CD1c-positive myeloid dendritic cell (primary cell): ENCODE results near the gene POLR1A.

Experiments used
- DNase-seq: peaks from one replicate; pipeline ENCODE4 v3.0.0-alpha.2; 2016; ENCODE audit errors: extremely low spot score

The POLR1A gene

DNA sequence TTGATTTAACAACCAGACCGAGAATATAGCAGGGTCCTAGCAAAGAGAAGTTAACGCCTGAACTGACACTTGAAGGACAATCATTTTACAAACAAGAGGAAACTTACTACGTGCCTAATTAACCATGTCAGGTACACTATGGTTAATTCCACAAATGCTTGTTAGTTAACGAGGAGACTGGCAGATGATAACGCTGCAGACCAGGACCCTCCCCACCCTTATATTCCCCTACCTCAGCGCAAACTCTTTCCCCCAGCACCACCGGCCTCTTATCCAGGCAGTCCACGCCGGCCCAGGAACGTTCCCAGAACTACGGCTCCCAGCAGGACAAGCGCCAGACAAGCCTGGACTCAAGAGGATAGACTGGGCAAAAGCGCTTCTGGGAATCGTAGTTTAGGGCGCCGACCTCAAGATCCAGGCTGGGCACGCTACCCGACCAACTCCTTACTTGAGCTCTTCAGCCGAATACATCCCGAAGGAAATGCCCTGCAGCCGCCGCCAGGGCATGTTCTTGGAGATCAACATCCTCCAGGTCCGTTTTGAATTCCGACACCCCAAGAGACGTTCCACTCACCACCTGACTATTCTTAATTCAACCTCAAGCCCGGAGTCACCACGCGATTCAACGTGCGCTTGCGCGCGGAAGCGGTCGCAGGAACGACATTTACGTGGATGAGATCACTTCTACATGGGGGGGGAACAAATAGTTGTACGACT is at the start of gene POLR1A:
Gene POLR1A, minus strand, starts transcription at position 635 of the 717 bp plus-strand sequence. Its CDS starts 110 bp downstream, at position 525.
- peak; percentile 95 for DNase-seq

DNA sequence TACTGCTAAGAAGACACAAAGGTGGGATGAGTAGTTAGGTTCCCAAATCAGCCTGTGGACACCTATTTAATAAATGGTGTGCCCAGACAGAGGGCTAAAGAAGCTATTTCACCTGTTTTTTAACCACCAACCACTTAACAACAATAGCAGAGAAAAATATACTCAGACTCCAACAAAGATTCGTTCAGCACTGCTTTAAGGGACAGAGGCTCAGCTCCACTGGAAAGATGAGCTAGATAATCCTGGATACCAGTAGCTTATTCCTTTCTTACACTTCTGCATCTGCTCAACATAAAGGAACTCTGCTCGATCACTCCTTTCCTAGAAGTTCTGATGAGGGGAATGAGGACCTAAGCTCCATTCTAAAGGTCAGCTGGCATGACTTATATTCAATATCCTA is 44.8 kb upstream of the POLR1A start:
- DNase-seq, result no peak

DNA sequence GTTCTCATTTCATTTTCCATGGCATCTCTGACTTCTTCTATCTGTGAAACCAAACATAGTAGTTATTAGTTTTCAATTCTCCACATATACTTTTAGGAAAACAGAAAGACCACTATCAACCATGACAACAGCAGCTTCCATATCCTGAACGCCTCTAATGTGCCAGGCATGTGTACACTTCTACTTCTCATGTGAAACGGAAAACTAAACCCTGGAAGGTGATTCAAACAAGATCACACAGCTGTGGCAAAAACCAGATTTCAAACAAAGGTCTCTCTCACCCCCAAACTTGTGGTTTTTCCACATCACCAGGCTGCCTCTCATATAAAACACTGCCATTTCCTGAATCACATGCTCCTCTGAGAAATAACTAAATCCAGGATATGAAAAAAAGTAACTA is 42.1 kb upstream of the POLR1A start:
- DNase-seq, result no peak

DNA sequence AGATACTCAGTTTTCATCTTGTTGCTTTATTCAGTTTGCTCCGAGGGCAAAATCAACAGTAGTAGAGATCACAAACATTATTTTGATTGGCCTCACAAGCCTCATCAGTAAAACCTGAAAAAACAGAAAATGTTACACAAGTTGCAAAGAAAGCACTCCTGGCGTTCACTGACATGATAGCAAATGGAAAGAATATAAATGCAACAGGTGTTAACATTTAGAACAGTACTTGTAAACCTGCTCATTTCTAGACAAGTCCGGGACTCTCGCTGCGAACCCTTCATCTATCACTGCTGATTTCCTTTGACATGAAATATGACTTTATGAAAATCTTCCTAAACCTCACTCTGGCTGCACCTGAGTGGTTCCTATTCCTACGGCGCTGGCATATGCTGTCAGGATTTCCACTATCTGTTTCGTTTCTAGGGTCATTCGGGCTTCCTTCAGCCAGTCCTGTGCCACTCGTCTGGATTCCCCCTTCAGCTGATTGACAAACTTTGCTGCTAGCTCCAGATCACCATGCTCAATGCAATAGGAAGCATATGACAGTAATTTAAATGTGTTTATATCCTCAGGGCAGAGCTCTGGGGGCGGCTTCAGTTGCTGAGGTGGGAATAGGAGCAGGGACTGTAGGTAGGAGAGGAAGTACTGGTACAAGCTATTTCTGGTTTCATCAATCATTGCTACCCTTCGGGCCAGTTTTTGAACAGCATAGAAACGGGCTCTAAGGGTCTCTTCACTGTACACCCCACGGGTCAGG is 38.4 kb upstream of the POLR1A start:
- DNase-seq, result no peak

DNA sequence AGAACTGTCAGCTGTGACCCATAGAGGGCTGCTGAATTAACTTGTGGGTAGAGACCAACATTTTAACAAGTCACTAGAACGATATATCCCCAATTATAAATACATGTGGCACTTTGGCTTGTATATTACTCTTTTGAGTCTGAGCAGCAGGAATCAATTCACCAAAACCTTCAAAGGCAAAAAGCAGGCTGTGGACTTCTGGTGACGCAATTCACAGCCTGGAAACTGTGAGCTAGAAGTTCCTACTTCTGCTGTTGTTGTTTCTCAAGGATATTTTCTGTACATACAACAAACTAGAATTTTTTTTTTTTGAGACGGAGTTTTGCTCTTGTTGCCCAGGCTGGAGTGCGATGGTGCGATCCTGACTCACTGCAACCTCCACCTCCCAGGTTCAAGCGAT is 37.6 kb upstream of the POLR1A start:
- DNase-seq, result peak; percentile 31

DNA sequence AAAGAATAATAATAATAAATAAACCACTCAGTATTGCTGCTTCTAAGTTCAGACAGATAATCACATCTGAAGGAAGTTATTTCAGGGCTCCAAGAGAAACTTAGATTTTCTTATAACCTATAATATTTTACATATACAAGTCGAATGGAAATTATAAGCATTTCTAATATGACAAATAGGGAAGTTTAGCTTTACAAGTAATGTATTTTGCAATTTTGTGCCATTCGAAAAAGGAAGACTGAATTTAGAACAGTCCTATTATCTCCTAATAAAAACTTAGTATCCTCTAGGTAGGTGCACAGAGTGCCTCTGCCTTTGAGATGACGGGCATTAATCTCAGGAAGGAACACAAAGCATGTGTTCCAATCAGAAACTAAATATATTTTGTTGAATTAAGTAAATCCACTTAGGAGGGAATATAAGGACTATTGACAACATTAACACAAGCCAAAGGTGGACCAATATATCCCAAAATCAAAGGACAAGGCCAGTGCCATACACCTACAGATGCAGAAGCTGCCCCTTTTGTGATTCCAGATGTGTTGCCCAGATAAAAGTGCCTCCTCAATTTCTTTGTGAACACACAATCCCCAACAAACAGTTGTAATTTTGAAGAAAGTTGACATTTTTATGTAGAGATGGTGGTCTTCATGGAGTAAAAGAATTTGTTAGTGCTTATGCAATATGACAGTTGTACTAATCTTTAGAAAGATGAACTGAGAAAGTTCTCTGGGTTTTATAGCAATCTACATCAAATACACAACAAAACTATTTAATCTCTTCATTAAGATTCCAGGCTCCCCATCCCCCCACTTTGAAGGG is 37.0 kb upstream of the POLR1A start:
- peak; percentile 20 for DNase-seq

DNA sequence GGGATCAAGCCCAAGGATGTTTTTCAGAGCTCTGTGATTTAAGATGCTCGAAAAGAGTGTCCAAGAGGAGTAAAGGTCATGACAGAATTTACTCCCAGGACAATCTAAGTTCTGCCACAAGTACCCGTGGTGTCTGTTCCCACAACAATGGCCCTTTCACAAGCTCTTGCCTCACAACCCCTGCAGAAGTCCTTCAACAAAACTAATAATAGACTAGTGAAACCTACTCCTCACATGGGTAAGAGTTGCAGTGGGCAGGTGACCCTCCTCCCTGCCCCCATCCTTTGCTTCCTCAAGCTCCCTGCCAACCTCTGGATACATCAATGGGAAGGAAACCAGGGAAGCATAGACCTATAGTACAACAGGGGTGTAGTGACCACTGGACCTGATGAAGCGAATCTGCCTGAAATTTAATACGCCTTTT is 35.3 kb upstream of the POLR1A start:
- DNase-seq, result no peak

DNA sequence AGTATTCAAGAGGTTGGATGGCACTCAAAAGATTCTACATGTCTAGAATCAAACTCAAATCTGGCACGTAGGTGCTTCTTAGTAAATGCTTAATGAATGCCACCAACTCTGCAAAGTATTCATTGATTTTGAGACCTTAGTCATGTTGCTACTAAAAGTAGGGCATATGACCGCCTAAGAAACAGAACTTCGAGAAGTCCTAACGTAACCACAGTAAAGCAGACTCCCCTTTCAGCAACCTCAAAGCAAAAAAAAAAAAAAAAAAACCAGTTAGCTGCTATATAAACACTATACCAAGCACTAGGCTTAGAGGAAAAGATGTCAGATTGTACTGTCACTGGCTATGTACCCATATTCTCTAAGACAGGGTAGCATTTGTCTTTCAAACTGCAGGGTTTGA is 34.3 kb upstream of the POLR1A start:
- no peak for DNase-seq

DNA sequence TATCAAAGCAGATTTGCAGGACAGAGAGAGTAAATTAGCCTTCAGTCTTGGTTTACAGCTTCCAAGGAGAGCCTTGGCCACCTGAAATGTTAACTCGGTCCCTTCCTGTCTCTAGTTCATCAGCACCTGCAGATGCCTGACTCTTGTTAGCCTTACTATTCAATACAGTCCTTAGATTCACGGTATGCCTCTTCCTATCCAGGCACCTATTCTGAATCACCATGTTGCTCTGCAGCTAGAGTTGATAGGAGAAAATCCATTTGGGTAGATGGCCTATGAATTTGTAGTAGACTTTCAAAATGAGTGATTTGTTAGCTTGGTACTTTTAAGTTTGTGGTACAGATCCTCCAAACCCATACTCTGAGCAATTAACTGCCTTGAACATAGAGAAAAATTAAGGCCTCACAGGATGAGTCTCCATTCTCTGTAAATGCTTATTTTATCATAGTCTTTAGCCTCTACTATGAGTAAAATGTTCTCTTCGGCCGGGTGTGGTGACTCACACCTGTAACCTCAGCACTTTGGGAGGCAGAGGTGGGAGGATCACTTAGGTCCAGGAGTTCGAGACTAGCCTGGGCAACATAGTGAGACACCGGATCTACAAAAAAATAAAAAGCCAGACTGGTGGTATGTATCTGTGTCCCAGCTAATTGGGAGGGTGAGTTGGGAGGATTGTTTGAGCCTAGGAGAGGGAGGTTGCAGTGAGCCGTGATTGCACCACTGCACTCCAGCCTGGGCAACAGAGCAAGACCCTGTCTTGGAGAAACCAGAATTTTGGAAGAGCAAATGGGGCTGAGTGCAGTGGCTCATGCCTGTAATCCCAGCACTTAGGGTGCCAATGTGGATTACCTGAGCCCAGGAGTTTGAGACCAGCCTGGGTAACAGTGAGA is 33.3 kb upstream of the POLR1A start:
- DNase-seq, result no peak

DNA sequence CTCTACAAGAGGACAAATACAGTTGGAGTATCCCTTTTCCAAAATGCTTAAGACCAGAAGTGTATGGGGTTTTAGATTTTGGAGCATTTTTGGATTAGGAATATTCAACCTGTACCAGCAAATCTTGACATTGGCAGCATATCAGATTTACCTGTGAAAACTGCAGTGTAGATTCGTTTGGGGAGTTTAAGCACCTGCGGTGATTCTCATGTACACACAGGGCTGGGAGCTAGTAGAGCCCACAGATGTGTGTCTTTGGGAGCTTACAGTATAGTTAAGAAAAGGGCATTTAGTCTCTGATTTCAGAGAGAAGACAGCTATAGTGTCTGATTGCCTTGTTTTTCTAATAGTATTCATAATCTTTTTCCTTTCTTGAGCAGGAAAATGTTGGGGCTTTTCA is 30.5 kb upstream of the POLR1A start:
- DNase-seq, result no peak

DNA sequence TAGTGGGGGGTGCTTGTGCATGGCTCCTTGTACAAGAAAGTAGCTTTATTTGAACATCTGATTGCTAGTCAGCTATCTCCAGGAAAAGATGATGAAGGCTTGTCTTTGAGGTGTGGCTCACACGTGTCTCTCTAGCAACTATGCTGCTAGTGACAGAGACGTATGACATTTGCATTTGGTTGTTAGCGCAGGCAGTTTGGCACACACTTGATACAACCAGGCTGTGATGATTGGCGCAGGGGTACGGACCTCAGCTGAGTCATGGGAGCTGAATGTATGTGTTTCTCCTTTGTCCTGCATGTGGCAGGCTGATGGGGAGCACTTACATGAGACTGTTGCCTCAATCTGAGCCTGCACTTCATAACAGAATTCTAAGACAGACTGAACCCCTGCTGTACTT is 30.0 kb upstream of the POLR1A start:
- DNase-seq, result no peak

DNA sequence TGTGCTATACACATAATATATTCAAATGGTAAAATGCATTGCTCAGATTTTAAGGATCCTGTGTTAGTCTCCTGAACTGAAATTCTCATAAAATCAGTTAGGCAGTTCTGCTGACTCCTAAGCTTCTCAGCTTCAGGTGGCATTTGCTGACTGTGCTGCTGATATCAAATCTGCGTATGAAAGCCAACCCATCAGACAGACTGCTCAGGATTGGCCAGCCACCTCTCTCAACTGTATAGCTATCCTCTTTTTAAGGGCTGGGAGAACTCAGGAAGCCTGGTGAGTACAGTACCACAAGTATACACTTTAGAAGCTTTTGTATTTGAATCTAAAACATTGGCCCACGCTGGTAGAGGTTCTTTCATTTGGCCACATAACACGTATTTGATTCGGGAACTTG is 29.0 kb upstream of the POLR1A start:
- no peak for DNase-seq

DNA sequence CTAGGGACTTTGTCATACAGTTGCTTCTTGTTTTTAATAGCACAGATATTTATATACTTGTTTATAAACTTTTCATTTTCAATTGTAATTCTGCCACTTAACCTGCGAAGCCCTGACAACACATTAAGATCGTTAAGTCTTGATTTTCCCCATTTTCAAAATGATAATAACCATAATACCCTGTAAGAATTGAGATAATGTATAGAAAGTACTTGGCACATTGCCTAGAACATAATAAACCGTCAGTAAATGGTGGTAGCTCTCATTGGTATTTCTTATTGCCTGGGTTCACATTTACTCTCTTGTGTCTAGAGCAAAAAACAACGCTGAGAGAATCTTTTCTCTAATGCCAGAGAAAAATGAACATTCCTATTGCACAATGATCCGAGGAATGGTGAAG is 19.0 kb upstream of the POLR1A start:
- DNase-seq, result no peak

DNA sequence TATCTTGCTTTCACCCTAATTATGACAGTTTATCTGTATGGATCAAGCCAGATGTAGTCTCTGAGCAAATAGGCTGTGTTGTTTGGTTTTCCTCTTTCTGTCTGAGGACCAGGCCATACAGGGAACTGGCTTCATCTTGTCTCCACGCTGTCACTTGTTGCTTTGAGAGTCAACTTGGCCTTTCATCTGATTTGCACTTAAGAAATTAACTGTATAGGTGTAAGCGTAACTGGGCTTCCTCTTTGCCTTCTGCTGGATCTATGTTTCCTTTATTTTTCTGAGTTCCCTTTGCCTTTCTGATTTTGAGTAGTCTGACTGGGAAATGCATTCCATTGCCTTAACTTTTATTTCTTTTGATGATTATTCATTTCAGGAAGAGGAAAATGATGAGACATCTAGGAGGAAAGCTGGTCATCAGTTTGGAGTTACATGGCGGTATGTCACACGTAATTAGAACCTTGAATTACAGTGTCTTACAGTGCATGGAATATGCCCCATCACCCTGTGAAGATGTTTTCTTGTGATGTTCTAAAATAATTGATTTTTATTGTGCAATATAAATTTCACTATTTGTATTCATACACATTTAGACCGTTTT is 17.7 kb upstream of the POLR1A start:
- peak; percentile 84 for DNase-seq

DNA sequence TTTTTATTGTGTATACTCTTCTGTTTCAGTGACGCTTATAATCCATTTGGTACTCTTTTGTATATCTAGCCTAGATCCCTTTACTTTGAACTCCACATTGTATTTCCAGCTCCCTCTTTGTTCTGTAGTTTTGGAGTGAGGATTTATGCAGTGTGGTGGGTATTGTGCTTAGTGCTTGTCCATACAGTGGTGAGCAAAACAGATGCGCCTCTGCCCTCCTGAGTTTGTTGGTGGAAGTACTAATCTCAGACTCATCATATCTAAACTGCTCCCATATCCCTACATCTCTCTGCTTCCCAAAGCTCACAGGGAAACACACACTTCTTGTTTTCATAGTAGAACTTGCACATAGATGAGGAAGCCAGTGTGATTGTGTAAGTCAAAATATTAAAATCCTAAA is 12.4 kb upstream of the POLR1A start:
- DNase-seq, result no peak

DNA sequence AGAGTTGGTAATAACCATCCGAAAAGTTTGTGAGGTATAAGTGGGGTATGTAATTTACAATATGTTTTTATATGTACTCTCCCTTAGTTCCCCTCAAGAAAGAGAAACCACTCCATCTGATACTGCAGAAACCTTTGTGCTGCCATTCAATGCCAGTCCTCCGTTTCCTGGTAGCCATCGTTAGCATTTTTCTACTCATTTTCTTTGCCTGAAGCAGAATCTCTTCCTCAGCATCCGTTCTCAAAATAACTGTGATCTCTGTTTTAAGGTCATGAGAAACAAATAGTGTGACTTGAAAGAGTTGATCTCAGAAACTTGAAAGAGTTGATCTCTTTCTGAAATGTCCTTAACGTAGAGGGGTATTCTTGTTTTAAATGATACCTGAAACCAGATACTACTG is 1.3 kb upstream of the POLR1A start:
- DNase-seq, result no peak

DNA sequence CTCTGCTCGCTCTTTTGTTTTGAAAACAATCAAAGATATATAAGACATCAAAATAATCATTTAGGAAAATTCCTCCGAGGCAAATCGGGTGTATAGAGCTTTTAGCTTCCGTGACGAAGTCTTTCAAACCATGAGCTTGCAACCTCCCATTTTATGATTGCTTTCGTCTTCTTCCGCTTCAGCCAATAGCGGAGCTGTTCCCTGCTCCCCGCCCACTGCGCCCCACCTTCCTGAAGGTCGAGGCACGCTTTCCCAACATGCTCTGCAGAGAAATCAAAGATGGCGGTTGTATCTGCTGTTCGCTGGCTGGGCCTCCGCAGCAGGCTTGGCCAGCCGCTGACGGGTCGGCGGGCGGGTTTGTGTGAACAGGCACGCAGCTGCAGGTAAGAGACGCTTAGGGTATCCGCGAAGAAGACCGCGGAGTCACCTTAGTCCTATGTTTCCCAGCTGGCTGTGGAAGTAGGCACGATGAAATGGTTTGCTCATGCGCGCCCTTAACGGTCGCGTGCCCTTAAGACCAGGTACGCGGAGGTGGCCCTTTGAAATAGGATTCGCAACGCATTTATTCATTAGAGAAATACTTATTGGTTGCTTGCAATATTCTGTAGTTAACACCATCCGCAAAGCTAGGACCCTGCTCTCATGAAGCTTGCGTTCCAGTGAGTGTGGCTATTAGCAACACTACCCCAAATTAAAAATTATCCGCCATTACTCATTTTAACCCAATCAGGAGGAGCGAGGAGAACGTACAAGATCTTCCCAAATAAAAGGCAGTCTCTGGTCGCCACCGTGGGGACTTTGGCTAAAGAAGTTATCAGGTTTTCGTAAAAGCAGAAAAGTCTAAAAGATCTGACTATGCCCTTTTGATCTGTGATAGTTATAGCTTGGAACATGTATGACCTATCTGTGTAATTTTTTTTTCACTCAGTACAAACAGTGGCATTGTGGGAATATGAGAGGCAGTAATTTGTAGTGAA is 571 bp upstream of the POLR1A start, which contains the start of gene PTCD3:
Gene PTCD3, plus strand, starts transcription at position 267 of the 977 bp plus-strand sequence. Its CDS starts 13 bp downstream, at position 280.
- DNase-seq, result peak; percentile 98

DNA sequence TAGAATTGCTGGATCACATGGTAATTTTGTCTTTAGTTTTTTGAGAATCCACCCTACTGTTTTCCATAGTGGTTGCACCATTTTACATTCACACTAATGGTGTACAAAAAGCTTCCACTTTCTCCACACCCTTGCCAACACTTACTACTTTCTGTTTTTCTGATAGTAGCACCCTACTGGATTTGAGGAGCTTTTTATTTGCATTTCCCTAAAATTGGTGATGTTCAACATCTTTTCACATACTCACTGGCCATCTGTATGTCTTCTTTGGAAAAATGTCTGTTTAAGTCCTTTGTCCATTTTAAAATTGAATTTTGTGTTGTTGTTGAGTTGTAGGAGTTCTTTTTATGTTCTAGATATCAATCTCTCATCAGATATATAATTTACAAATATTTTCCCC is 3.5 kb downstream of the POLR1A start:
- no peak for DNase-seq

DNA sequence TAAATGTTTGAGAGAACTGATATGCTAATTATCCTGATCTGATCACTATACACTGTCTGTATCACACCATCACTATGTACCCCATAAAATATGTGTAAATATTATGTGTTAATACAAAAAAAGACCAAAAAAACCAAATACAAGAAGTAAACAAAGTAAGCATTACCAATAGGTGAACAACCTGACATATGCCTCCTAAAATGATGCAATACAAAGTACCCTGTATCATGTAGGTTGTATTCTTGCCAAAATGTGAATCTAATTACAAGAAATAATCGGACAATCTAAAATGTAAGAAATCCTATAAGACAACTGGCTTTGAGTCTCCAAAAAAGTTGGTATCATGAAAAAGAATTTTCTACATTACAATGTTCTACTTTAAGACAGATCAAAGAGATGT is 7.8 kb downstream of the POLR1A start:
- DNase-seq, result no peak
